ENCODE data around the gene NKX3-2.

- TF ChIP-seq POLR2A (IDR thresholded peaks at IDR 0.05) (no peak), CTCF (IDR thresholded peaks at IDR 0.05 in 8 of 11, conservative IDR thresholded peaks at IDR 0.05 in 3 of 11) (no peak)
These were observed 8.5 kb downstream of the NKX3-2 start for GRCh38 chr4:13535708-13536361.
